Fibroblast of lung (primary cell): ENCODE measurements around the gene CFAP97D1.

ENCODE experiments used
- CTCF ChIP-seq, 2 donors: IDR thresholded peaks in 1 of 2; conservative IDR thresholded peaks in 1 of 2; 1 replicate in 1 of 2; 2 replicates in 1 of 2; pipeline ENCODE4 v1.5.1; 2011 to 2012; ENCODE audit warnings: low read length in 2 of 2, control low read depth in 1 of 2, inconsistent platforms in 1 of 2, low read depth in 1 of 2, mild to moderate bottlenecking in 1 of 2
- EZH2 ChIP-seq: IDR thresholded peaks from 2 replicates; pipeline ENCODE4 v1.5.1; 2012; ENCODE audit warnings: low read length, control low read depth, mild to moderate bottlenecking; ENCODE audit errors: missing control alignments

- TF ChIP-seq CTCF (conservative IDR thresholded peaks at IDR 0.05 in 1 of 2, IDR thresholded peaks at IDR 0.05 in 1 of 2; ENCODE audit: low read depth in 1 of 2, low read length in 2 of 2) (no peak), EZH2 (no peak)
Measured at GRCh38 chr17:43736389-43736788, 43.8 kb upstream of the CFAP97D1 start.
